K562 (cell line): ENCODE results near the gene UNC119B. TPM values are rescaled to one million over a fixed set of nuclear protein-coding genes. Genes with fewer than 3 reads are reported as not detected.

ENCODE experiments used
- ATAC-seq: fragments of 200-7000 bp; cut with Tn5 transposase; 3 replicates; pipeline ENCODE4 v1.9.1; 2020; ENCODE audit warnings: moderate library complexity
- BruUV-seq: library from RNA; stranded (reverse); fragments of 400-500 nt; replicated peaks from 2 replicates; lab custom pipeline; 2021; lab: Mats Ljungman, UMichigan
- CTCF ChIA-PET: fragments of 300-600 bp; formaldehyde crosslinking; extraction: SDS; loops from one replicate; lab custom pipeline; 2021; ENCODE audit warnings: low intra/inter-chr PET ratio; lab: Yijun Ruan, JAX
- POLR2A ChIA-PET: fragments of 300-600, 350-650 bp; sonication (Branson Sonifier 250); formaldehyde crosslinking; extraction: SDS; loops from one replicate; lab custom pipeline; 2021; ENCODE audit warnings: antibody characterized with exemption, inconsistent platforms; lab: Yijun Ruan, JAX
- DNase-seq, 4 experiments: peaks; one replicate each; pipeline versions ENCODE4 v3.0.0 to v3.0.0-alpha.2; 2011 to 2018; ENCODE audit warnings: low spot score in 3 of 4, mixed read lengths in 3 of 4; ENCODE audit errors: extremely low read depth in 1 of 4
- FAIRE-seq: peaks from 2 replicates; lab custom pipeline; 2011; peaks lifted over from hg19 to GRCh38; lab: Jason Lieb, UNC
- H2AFZ ChIP-seq: 2 replicates; pipeline ENCODE4 v1.6.0; 2011; ENCODE audit warnings: low read depth, low read length, control low read depth, inconsistent platforms
- H3K27ac ChIP-seq: fragments of 200-600 bp; 3 replicates; pipeline ENCODE4 v1.8.0; 2011; ENCODE audit warnings: low read depth, mild to moderate bottlenecking, control low read depth, inconsistent platforms, low read length, moderate library complexity, mixed read lengths; ENCODE audit errors: extremely low read depth
- H3K27me3 ChIP-seq, 2 experiments: fragments of 300-600 bp in 1 of 2; 2 replicates in 1 of 2; 3 replicates in 1 of 2; pipeline versions ENCODE4 v1.6.0 to v1.8.0; 2011; ENCODE audit warnings: inconsistent platforms in 2 of 2, low read length in 2 of 2, mild to moderate bottlenecking in 1 of 2, mixed read lengths in 1 of 2, moderate library complexity in 1 of 2; ENCODE audit not compliant: control insufficient read depth in 2 of 2, insufficient read depth in 2 of 2
- H3K36me3 ChIP-seq: fragments of 300-600 bp; 3 replicates; pipeline ENCODE4 v1.8.0; 2011; ENCODE audit warnings: mild to moderate bottlenecking, low read length, inconsistent platforms; ENCODE audit not compliant: control insufficient read depth, insufficient read depth
- H3K4me1 ChIP-seq, 2 experiments: fragments of 200-600 bp in 1 of 2; replicated peaks in 1 of 2; 2 replicates in 1 of 2; 3 replicates in 1 of 2; pipeline versions ENCODE4 v1.5.1 to v1.8.0; 2011; ENCODE audit warnings: inconsistent platforms in 2 of 2, low read length in 2 of 2, mild to moderate bottlenecking in 1 of 2, mixed read lengths in 1 of 2, moderate library complexity in 1 of 2; ENCODE audit not compliant: control insufficient read depth in 2 of 2, insufficient read depth in 2 of 2
- H3K4me2 ChIP-seq: 2 replicates; pipeline ENCODE4 v1.6.1; 2011; ENCODE audit warnings: low read length, control low read depth, inconsistent platforms, mixed read lengths; ENCODE audit not compliant: insufficient read depth
- H3K4me3 ChIP-seq: fragments of 200-600 bp; sonication (generic), shearing (Covaris generic); 2 replicates; pipeline ENCODE4 v1.5.1; 2016; ENCODE audit warnings: control low read depth, inconsistent platforms
- H3K79me2 ChIP-seq: fragments of 200-600 bp; 3 replicates; pipeline ENCODE4 v1.8.0; 2011; ENCODE audit warnings: low read length, inconsistent platforms; ENCODE audit not compliant: control insufficient read depth, insufficient read depth
- H3K9ac ChIP-seq, 2 experiments: 2 replicates each; pipeline versions ENCODE4 v1.6.0 to v1.6.1; 2011; ENCODE audit warnings: low read depth in 2 of 2, low read length in 2 of 2, control low read depth in 1 of 2, inconsistent platforms in 1 of 2, mild to moderate bottlenecking in 1 of 2, mixed read lengths in 1 of 2; ENCODE audit not compliant: insufficient read depth in 1 of 2
- H3K9me1 ChIP-seq: one replicate; pipeline ENCODE4 v1.6.0; 2011; ENCODE audit warnings: inconsistent platforms, mild to moderate bottlenecking, low read length, moderate library complexity; ENCODE audit not compliant: control insufficient read depth, insufficient read depth
- H3K9me3 ChIP-seq: replicated peaks from 2 replicates; pipeline ENCODE4 v1.5.1; 2011; ENCODE audit warnings: low read depth, low read length, inconsistent platforms; ENCODE audit not compliant: control insufficient read depth, insufficient read depth
- H4K20me1 ChIP-seq: replicated peaks from 2 replicates; pipeline ENCODE4 v1.6.1; 2011; ENCODE audit warnings: low read length, inconsistent platforms, mixed read lengths; ENCODE audit not compliant: control insufficient read depth, insufficient read depth
- DNMT1 ChIP-seq: fragments of 450-650 bp; IDR thresholded peaks from 2 replicates; pipeline ENCODE4 v1.6.1; 2016; ENCODE audit warnings: antibody characterized with exemption, mild to moderate bottlenecking
- E2F3 ChIP-seq: fragments of 250-450 bp; sonication (Bioruptor Pico); IDR thresholded peaks from 2 replicates; pipeline ENCODE4 v1.4.0; 2020; ENCODE audit warnings: mild to moderate bottlenecking
- ETV5 ChIP-seq: sonication (generic); formaldehyde crosslinking; IDR thresholded peaks from 2 replicates; pipeline ENCODE4 v1.4.0; 2020; ENCODE audit warnings: low read depth, mild to moderate bottlenecking, missing genetic modification reagents
- NR1H2 ChIP-seq: sonication (generic); formaldehyde crosslinking; IDR thresholded peaks from 2 replicates; pipeline ENCODE4 v1.4.0; 2020; ENCODE audit warnings: mild to moderate bottlenecking, missing genetic modification reagents
- ZNF12 ChIP-seq: sonication (generic); formaldehyde crosslinking; IDR thresholded peaks from 2 replicates; pipeline ENCODE4 v1.4.0; 2020; ENCODE audit warnings: mild to moderate bottlenecking, missing genetic modification reagents
- ZNF584 ChIP-seq: fragments of 200-800 bp; sonication (Bioruptor generic); IDR thresholded peaks from 2 replicates; pipeline ENCODE4 v1.6.1; 2016; ENCODE audit warnings: low read depth, mild to moderate bottlenecking, missing genetic modification characterization, missing compliant biosample characterization
- WGBS: fragments of 100-300 bp; shearing (Covaris generic); methylation state at CpG from one replicate; pipeline ENCODE4 v1.1.6; 2016; ENCODE audit warnings: low coverage, mixed read lengths; ENCODE audit not compliant: insufficient coverage; ENCODE audit errors: missing lambda C conversion rate; 5-methylcytosine and 5-hydroxymethylcytosine counted together
- in situ Hi-C: fragments of 300-500 bp; cut with MboI; formaldehyde crosslinking; loops from 4 replicates; pipeline ENCODE4 v1.15.0; 2018; ENCODE audit warnings: inconsistent platforms, mixed read lengths
- intact Hi-C: fragments of 100-400 bp; cut with micrococcal nuclease; formaldehyde crosslinking; loops from 2 replicates; pipeline ENCODE4 v1.14.2; 2022
- polyA plus RNA-seq, 8 experiments: library from polyadenylated mRNA; depleted of rRNA in 4 of 8; stranded (reverse) in 5 of 8; unstranded in 3 of 8; fragments of >200 nt; fragmentation: Nextera tagmentation in 2 of 8; fragmentation: Illumina TruSeq in 1 of 8; extraction: Ambion mirVana in 2 of 8; extraction: Trizol in 1 of 8; gene quantifications; 2 replicates each; pipeline versions ENCODE4 v1.2.1 to v1.2.3, GENCODE V29; 2011 to 2014; ENCODE audit warnings: inconsistent platforms in 1 of 8, missing spikeins in 1 of 8
- total RNA-seq, 7 experiments: library from RNA; depleted of rRNA in 6 of 7; stranded (reverse); fragments of >200 nt in 6 of 7; fragmentation: Illumina TruSeq in 2 of 7; extraction: Trizol in 2 of 7; gene quantifications; 2 replicates each; pipeline versions ENCODE4 v1.2.1 to v1.2.3, GENCODE V29; 2011 to 2021; ENCODE audit warnings: low replicate concordance in 1 of 7
- TF ChIP-seq, protein P1 (sequence below): fragments of 450-650 bp; IDR thresholded peaks from 2 replicates; pipeline ENCODE4 v1.6.1; 2017; ENCODE audit warnings: antibody characterized with exemption
- TF ChIP-seq, protein P2 (sequence below): fragments of 250-450 bp; sonication (Bioruptor Pico); IDR thresholded peaks from 2 replicates; pipeline ENCODE4 v1.8.0; 2022; ENCODE audit warnings: inconsistent platforms

The UNC119B gene
- total and polyA plus RNA-seq, 9 of the 15 experiments (the other 6 are each of a cell fraction or from before 2014, with no cell fraction given), result 4.0 to 34.5 (median 15.1) TPM

DNA sequence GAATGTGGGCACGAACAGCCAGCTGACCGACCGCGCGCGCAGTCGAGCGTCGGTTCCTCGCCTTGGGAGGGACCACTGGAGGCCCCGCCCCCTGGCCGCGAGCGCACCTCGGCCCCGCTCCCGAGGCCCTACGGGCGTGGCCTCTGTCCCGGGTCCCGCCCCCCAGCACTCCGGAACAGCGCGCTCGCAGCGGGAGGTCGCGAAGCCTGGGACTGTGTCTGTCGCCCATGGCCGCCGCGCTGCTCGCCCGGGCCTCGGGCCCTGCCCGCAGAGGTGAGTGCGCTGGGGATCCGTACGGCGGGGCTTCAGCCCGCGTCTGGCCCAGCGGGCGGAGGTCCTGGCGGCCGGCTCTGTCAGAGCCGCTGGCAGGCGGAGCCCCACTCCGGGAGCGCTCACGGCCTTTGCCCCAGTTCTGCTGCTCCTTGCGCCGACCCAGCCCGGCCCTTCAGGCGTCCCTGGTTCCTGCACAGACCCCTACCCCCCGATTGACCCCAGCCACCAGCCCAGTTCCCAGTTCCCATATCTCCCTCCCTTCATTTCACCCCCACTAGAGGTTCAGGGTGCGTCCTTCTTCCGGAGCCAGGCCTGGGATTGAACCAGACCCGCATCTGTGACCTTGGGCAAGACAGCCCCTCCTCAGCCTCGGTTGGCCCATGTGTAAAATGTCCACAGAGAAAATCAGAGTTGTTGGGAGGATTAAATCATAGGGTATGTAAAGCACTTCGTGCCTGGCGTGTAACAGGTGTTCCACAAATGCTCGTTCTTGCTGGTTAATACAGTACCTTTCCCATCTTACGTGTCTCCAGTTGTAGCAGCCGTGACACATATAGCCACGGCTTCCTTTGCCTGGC lies 15.6 kb downstream of the UNC119B start, which contains the start of gene ACADS (continued):
- TF ChIP-seq ZNF584 (CRISPR knock-in tag) (peak; percentile 45; the same call in 1 of the 2 replicates), DNMT1 (no peak), ETV5 (CRISPR knock-in tag) (no peak)

DNA sequence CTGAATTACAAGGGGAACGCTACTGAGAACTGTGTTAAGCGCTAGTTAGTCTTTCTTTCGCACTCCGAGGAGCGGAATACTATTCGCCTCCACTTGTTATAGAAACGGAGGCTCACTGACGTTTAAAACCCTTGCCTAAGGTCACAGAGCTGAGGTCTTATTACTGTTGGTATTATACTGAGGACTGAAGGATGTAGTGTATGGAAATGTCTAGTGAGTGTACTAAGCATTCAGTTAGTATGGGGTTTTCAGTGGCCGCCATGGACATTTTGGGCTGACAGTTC lies 16.2 kb downstream of the UNC119B start:
- WGBS, result 71% methylated on average over 9 of the region's 9 CpGs
- POLR2A ChIA-PET, result no interaction called here

More for the DNA sequence above, 16.2 kb downstream of the UNC119B start:
- DNase-seq, result peak in 1 of 4 experiments; percentile 20
- H3K9me1 ChIP-seq, result no peaks in the 10 kb centered on the region
- peaks cover 12 to 22% of the 10 kb centered on the region in 2 experiments for H3K4me1 ChIP-seq
- H3K79me2 ChIP-seq, result peaks cover 14% of the 10 kb centered on the region
- no peaks in the 10 kb centered on the region for H3K27me3 ChIP-seq
- TF ChIP-seq E2F3 (CRISPR knock-in tag), result no peak
- 0 out of 2 replicates have a peak, but pooled peaks have one; percentile 5 for TF ChIP-seq ZNF12 (CRISPR knock-in tag)
- TF ChIP-seq, protein P1, sequence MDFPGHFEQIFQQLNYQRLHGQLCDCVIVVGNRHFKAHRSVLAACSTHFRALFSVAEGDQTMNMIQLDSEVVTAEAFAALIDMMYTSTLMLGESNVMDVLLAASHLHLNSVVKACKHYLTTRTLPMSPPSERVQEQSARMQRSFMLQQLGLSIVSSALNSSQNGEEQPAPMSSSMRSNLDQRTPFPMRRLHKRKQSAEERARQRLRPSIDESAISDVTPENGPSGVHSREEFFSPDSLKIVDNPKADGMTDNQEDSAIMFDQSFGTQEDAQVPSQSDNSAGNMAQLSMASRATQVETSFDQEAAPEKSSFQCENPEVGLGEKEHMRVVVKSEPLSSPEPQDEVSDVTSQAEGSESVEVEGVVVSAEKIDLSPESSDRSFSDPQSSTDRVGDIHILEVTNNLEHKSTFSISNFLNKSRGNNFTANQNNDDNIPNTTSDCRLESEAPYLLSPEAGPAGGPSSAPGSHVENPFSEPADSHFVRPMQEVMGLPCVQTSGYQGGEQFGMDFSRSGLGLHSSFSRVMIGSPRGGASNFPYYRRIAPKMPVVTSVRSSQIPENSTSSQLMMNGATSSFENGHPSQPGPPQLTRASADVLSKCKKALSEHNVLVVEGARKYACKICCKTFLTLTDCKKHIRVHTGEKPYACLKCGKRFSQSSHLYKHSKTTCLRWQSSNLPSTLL, result no peak
- TF ChIP-seq, protein P2, sequence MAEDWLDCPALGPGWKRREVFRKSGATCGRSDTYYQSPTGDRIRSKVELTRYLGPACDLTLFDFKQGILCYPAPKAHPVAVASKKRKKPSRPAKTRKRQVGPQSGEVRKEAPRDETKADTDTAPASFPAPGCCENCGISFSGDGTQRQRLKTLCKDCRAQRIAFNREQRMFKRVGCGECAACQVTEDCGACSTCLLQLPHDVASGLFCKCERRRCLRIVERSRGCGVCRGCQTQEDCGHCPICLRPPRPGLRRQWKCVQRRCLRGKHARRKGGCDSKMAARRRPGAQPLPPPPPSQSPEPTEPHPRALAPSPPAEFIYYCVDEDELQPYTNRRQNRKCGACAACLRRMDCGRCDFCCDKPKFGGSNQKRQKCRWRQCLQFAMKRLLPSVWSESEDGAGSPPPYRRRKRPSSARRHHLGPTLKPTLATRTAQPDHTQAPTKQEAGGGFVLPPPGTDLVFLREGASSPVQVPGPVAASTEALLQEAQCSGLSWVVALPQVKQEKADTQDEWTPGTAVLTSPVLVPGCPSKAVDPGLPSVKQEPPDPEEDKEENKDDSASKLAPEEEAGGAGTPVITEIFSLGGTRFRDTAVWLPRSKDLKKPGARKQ (CRISPR knock-in tag), result peak; percentile 90; the same call in 1 of the 2 replicates
- TF ChIP-seq NR1H2, result peak; percentile 7; the same call in 1 of the 2 replicates
- no peak for ATAC-seq
- peak overlapping the region; percentile 85 for H3K4me3 ChIP-seq
- FAIRE-seq, result peak; percentile 51
- peaks cover 55% of the 10 kb centered on the region; the same call in 2 of the 3 replicates for H3K36me3 ChIP-seq
- CTCF ChIA-PET, result no interaction called here
- no peaks in the 10 kb centered on the region for H3K9me3 ChIP-seq
- intact Hi-C loops (no loop called here), in situ Hi-C loops (no loop called here)
- H2AFZ ChIP-seq, result peak overlapping the region; percentile 92
- BruUV-seq, result TSS peak; percentile 34
- H3K27ac ChIP-seq, result peak overlapping the region; percentile 83; the same call in 1 of the 3 replicates
- peak overlapping the region; percentile 97 for H3K4me2 ChIP-seq
- peaks cover 7% of the 10 kb centered on the region; the same call in 1 of the 2 replicates for H4K20me1 ChIP-seq
- H3K9ac ChIP-seq, result peak overlapping the region; percentile 86 to 98; a peak in 3 of 4 replicates
